Activated naive CD8-positive, alpha-beta T cell treated with anti-CD3 and anti-CD28 coated beads, Interleukin-2, amount 10 ng/mL, durations not matched to agents 7 days and 5 days (primary cell): ENCODE data around the gene IGSF8. TPM values are rescaled to one million over a fixed set of nuclear protein-coding genes. Genes with fewer than 3 reads are reported as not detected.

Experiments
- total RNA-seq, 2 experiments: library from RNA; stranded (reverse); gene quantifications; one replicate each; pipeline ENCODE4 v1.2.3, GENCODE V29; 2021

IGSF8 gene
- total RNA-seq, 2 experiments from 2014 or later = 39.8 to 44.6 TPM

Other genes starting within 250 kb of the IGSF8 start
- gene VSIG8, start 236.0 kb downstream of the IGSF8 start, total RNA-seq = not detected
- 1 to 10 TPM; 1.3 to 1.6 TPM for gene CFAP45, start 198.5 kb downstream of the IGSF8 start, total RNA-seq
- gene TAGLN2, start 173.1 kb downstream of the IGSF8 start, total RNA-seq = 100 to 1,000 TPM; 384 to 388 TPM
- gene IGSF9, start 153.0 kb downstream of the IGSF8 start, total RNA-seq = not detected
- gene SLAMF9, start 144.4 kb downstream of the IGSF8 start, total RNA-seq = not detected
- gene PIGM, start 66.6 kb downstream of the IGSF8 start, total RNA-seq = 1 to 10 TPM; 7.2 to 7.3 TPM
- gene KCNJ10, start 28.5 kb downstream of the IGSF8 start, total RNA-seq = not detected
- not detected for gene KCNJ9, start 17.1 kb downstream of the IGSF8 start, total RNA-seq
- not detected for gene ATP1A2, start 17.1 kb upstream of the IGSF8 start, total RNA-seq
- gene ATP1A4, start 53.0 kb upstream of the IGSF8 start, total RNA-seq = not detected
- gene CASQ1, start 92.0 kb upstream of the IGSF8 start, total RNA-seq = not detected
- 10 to 100 TPM; 27.5 to 28.3 TPM for gene PEA15, start 106.8 kb upstream of the IGSF8 start, total RNA-seq
- 100 to 1,000 TPM; 147 to 150 TPM for gene DCAF8, start 163.9 kb upstream of the IGSF8 start, total RNA-seq
- gene PEX19, start 186.5 kb upstream of the IGSF8 start, total RNA-seq = 10 to 100 TPM; 59.0 to 65.4 TPM
- gene COPA, start 244.6 kb upstream of the IGSF8 start, total RNA-seq = 100 to 1,000 TPM; 119 to 137 TPM
- gene NCSTN, start 244.8 kb upstream of the IGSF8 start, total RNA-seq = 10 to 100 TPM; 66.6 to 67.1 TPM